Muscle of leg (tissue), 11 donors: Measurements from ENCODE around the gene FHIP1A. TPM values are rescaled to one million over a fixed set of nuclear protein-coding genes. Genes with fewer than 3 reads are reported as not detected.

Experiments
- DNase-seq: peaks from one replicate; pipeline ENCODE4 v3.0.0; 2013
- H3K27ac ChIP-seq: one replicate; pipeline ENCODE4 v1.5.1; 2013; ENCODE audit warnings: mild to moderate bottlenecking, low read length, control low read depth
- H3K27me3 ChIP-seq: one replicate; pipeline ENCODE4 v1.6.1; 2013; ENCODE audit warnings: low read length; ENCODE audit not compliant: control insufficient read depth, insufficient read depth
- H3K36me3 ChIP-seq: one replicate; pipeline ENCODE4 v1.6.1; 2013; ENCODE audit warnings: low read length; ENCODE audit not compliant: control insufficient read depth, insufficient read depth
- H3K4me1 ChIP-seq: one replicate; pipeline ENCODE4 v1.6.1; 2013; ENCODE audit warnings: low read length; ENCODE audit not compliant: control insufficient read depth, insufficient read depth
- H3K4me3 ChIP-seq: one replicate; pipeline ENCODE4 v1.5.1; 2013; ENCODE audit warnings: low read length, control low read depth
- H3K9me3 ChIP-seq: replicated peaks from 2 replicates; pipeline ENCODE4 v1.6.1; 2013; ENCODE audit warnings: low read depth, low read length; ENCODE audit not compliant: control insufficient read depth
- WGBS: methylation state at CpG from one replicate; pipeline ENCODE4 v1.1.5; 2013; ENCODE audit warnings: missing lambda C conversion rate; ENCODE audit not compliant: insufficient coverage; 5-methylcytosine and 5-hydroxymethylcytosine counted together
- polyA plus RNA-seq, 8 donors: library from polyadenylated mRNA; unstranded; fragments of 120-200 nt; gene quantifications; one replicate each; pipeline versions ENCODE4 v1.2.1 to v1.2.3, GENCODE V29; 2013; ENCODE audit warnings: inconsistent platforms in 1 of 8, low replicate concordance in 1 of 8; ENCODE audit not compliant: insufficient read length in 8 of 8, insufficient read depth in 1 of 8
- total RNA-seq: library from RNA; stranded (reverse); fragments of 120-200 nt; gene quantifications from one replicate; pipeline ENCODE4 v1.2.4, GENCODE V29; 2013

FHIP1A gene
- total and polyA plus RNA-seq, 9 donors, result 2.9 to 11.0 (median 7.0) TPM

- H3K4me1 ChIP-seq, result no peaks in the 10 kb centered on the region
- no peak overlapping the region for H3K27ac ChIP-seq
- 100% methylated on average over 1 of the region's 2 CpGs for WGBS
- no peak for DNase-seq
- H3K27me3 ChIP-seq, result no peaks in the 10 kb centered on the region
- no peak overlapping the region for H3K4me3 ChIP-seq
- H3K36me3 ChIP-seq, result no peaks in the 10 kb centered on the region
- H3K9me3 ChIP-seq, result no peaks in the 10 kb centered on the region
Measured at GRCh38 chr4:151417766-151418376, 8.9 kb downstream of the FHIP1A start.

DNA sequence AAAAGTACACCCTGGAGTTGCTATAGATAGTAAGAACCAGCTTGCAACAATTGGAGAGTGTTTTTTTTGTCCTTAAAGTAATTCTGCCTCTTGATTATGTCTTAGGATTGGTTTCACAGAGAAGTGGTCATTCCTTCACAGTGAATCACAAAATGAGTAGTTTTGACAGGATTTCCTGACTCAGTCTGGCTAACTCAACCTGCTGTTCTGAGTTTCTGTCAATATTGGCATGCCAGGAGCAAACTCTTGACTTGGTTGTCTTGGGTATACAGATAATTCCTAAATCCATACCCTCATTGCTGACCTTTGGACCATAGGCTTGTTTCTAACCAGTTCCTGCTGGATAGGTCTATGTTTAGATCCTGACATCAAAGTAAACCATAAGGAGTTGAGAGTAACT is 9.4 kb downstream of the FHIP1A start:
- no peaks in the 10 kb centered on the region for H3K4me1 ChIP-seq
- H3K27ac ChIP-seq, result no peak overlapping the region
- H3K4me3 ChIP-seq, result no peak overlapping the region
- H3K27me3 ChIP-seq, result no peaks in the 10 kb centered on the region
- DNase-seq, result no peak
- H3K9me3 ChIP-seq, result no peaks in the 10 kb centered on the region
- H3K36me3 ChIP-seq, result no peaks in the 10 kb centered on the region

DNA sequence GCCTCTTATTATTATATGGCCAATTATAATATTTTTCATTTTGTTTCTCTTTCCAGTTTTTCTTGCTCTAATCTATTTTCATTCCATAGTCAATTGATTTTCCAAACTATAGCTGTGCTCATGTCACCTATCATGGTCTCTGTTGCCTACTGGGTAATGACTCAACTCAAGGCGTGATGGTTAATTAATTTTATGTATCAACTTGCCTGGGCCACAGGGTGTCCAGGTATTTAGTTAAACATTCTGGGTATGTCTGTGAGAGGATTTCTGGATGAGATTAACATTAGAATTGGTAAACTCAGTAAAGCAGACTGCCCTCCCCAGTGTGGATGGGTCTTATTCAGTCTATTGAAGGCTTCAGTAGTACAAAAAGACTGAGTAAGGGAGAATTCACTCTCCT is 9.9 kb downstream of the FHIP1A start:
- H3K27ac ChIP-seq, result no peak overlapping the region
- no peaks in the 10 kb centered on the region for H3K4me1 ChIP-seq
- no peak overlapping the region for H3K4me3 ChIP-seq
- no peak for DNase-seq
- WGBS, result no CpG with 5 or more reads among the region's 1 CpG
- no peaks in the 10 kb centered on the region for H3K36me3 ChIP-seq
- H3K27me3 ChIP-seq, result no peaks in the 10 kb centered on the region
- no peaks in the 10 kb centered on the region for H3K9me3 ChIP-seq

DNA sequence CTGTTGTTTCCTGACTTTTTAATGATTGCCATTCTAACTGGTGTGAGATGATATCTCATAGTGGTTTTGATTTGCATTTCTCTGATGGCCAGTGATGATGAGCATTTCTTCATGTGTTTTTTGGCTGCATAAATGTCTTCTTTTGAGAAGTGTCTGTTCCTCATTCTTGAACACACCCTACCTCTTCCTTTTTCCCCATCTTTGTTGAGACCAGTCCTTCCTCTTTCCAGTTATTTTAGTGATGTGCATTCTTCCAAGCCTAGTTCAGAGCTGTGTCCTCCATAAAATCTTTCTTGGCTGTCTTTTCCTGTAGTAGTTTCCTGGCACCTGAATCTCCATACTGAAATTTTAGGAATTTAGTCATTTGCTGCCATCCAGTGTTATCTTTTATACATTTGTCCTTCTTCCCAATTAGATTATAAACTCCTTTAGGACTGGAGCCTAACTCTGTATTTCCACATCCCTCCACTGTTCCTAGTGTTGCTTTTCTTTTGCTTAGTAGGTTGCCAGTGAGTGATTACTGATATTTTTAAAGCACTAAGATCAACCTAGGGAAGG is 11.4 kb downstream of the FHIP1A start:
- Histone ChIP-seq H3K4me3 (no peak overlapping the region), H3K4me1 (no peaks in the 10 kb centered on the region), H3K36me3 (no peaks in the 10 kb centered on the region), H3K27ac (no peak overlapping the region), H3K27me3 (no peaks in the 10 kb centered on the region), H3K9me3 (no peaks in the 10 kb centered on the region)
- DNase-seq, result no peak

DNA sequence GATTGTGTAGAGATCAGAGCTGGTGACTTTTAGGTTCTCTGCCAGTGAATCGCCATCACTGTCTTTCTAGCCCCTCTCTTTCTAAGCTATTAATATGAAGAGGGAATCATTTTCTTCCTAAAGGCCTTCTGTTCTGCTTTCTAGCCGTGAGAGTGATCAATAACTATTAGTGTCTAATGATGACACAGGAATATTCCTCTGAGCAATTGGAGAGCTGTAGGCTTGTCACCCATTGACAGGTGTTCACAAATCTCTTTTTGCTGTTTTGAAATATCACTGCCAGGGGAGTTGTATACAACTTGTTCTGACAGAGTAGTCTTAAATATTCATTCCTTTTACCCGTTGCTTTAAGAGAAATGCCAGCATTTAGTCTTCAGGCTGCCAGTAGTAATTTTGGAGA is 13.9 kb downstream of the FHIP1A start:
- DNase-seq, result no peak
- WGBS, result no CpG with 5 or more reads among the region's 3 CpGs

DNA sequence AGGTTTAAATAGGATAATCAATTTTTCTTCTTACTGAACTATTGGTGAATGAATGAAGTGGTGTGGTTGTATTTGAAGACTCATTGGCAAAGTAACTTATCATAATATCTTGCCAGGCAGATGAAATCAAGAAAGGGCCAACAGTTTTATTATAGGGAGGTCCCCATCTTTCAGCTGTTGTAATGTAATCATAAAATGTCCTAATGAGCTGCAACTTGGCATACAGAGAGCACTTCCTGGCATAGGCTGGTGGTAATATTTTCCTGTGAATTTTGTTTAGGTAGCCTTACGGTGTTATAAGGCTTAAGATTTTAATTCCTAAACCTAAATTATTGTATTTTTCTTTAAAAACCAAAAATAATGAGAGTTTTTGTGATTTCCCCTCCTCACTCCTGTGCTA is 17.5 kb downstream of the FHIP1A start:
- H3K4me1 ChIP-seq, result no peaks in the 10 kb centered on the region
- no peaks in the 10 kb centered on the region for H3K9me3 ChIP-seq
- DNase-seq, result no peak
- H3K27me3 ChIP-seq, result no peaks in the 10 kb centered on the region
- no peaks in the 10 kb centered on the region for H3K36me3 ChIP-seq
- WGBS, result no CpG with 5 or more reads among the region's 1 CpG
- H3K27ac ChIP-seq, result peak overlapping the region; percentile 47
- H3K4me3 ChIP-seq, result no peak overlapping the region

More for the DNA sequence above, 13.9 kb downstream of the FHIP1A start:
- no peak overlapping the region for H3K4me3 ChIP-seq
- H3K9me3 ChIP-seq, result no peaks in the 10 kb centered on the region
- no peak overlapping the region for H3K27ac ChIP-seq
- no peaks in the 10 kb centered on the region for H3K4me1 ChIP-seq
- no peaks in the 10 kb centered on the region for H3K27me3 ChIP-seq
- no peaks in the 10 kb centered on the region for H3K36me3 ChIP-seq

- H3K4me1 ChIP-seq, result no peaks in the 10 kb centered on the region
Measured at GRCh38 chr4:151427266-151427665, 18.3 kb downstream of the FHIP1A start.

DNA sequence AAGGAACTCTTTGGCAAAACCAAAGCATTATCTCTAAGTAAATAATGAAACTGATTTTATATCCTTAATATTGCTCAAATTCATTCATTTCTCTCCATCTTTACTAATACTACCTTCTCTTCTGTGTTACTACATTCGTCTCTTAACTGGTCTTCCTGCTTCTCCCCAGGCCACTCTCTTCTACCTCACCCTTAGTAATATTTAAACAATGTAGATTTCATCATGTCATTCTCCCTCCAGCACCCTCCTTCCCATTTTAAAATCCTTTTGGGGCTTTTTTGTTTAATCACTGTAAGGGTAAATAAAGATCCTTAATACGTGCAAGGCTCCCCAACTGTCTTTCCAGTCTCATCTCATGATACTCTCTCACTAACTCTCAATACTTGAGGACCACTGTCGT is 19.4 kb downstream of the FHIP1A start:
- no peak overlapping the region for H3K27ac ChIP-seq
- H3K27me3 ChIP-seq, result no peaks in the 10 kb centered on the region
- no peak for DNase-seq
- no peaks in the 10 kb centered on the region for H3K4me1 ChIP-seq
- no peak overlapping the region for H3K4me3 ChIP-seq
- H3K9me3 ChIP-seq, result no peaks in the 10 kb centered on the region
- 94% methylated on average over 2 of the region's 3 CpGs for WGBS
- H3K36me3 ChIP-seq, result no peaks in the 10 kb centered on the region

More at GRCh38 chr4:151427266-151427665, 18.3 kb downstream of the FHIP1A start:
- peak overlapping the region; percentile 29 for H3K27ac ChIP-seq
- no peaks in the 10 kb centered on the region for H3K36me3 ChIP-seq
- WGBS, result no CpG with 5 or more reads among the region's 1 CpG
- no peak overlapping the region for H3K4me3 ChIP-seq
- DNase-seq, result no peak
- H3K27me3 ChIP-seq, result no peaks in the 10 kb centered on the region
- no peaks in the 10 kb centered on the region for H3K9me3 ChIP-seq

GRCh38 chr4:151429957-151430570 is 21.1 kb downstream of the FHIP1A start:
- H3K4me1 ChIP-seq, result no peaks in the 10 kb centered on the region
- WGBS, result no CpG with 5 or more reads among the region's 1 CpG
- no peak overlapping the region for H3K4me3 ChIP-seq
- no peak overlapping the region for H3K27ac ChIP-seq
- no peaks in the 10 kb centered on the region for H3K36me3 ChIP-seq
- no peaks in the 10 kb centered on the region for H3K27me3 ChIP-seq
- no peaks in the 10 kb centered on the region for H3K9me3 ChIP-seq
- no peak for DNase-seq

DNA sequence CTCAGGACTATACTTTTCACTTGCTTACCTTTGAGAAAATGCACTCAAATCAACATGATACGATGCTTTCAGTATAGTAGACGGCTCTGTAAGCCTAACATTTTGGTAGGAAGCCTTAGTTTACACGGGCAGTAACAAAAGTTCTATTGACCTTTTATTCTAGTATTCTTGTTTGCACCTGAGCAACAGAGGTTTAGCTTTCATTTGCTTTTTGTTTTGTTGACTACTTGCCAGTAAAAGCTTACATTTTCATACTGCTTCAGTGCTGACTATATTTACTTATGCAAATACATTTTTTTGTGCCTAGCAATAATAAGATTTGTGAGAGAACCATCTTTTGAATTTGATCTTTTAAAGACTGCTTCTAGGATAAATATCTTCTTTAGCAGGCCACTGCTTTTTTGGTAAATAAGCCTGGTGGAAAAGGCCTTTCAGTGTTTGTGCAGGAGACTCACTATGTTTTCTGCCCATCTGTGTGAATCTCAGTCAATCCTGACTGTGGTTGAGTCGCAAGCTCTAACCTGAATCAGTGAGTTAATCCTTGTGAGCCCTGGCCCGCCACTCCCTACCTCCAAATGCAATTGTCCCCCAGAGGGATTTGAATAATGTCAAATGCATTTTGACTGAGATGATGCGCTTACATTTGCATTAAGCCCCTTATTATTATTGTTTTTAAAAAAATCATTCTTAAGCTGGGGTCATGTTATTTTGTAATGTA is 21.9 kb downstream of the FHIP1A start:
- no peak overlapping the region for H3K4me3 ChIP-seq
- no peaks in the 10 kb centered on the region for H3K4me1 ChIP-seq
- H3K9me3 ChIP-seq, result no peaks in the 10 kb centered on the region
- H3K27ac ChIP-seq, result no peak overlapping the region
- DNase-seq, result no peak
- no peaks in the 10 kb centered on the region for H3K36me3 ChIP-seq
- no CpG with 5 or more reads among the region's 6 CpGs for WGBS
- no peaks in the 10 kb centered on the region for H3K27me3 ChIP-seq
